Stimulated activated CD4-positive, alpha-beta T cell treated with anti-CD3 and anti-CD28 coated beads, Interleukin-15, amount 100 ng/mL, for 24 hours (primary cell): Measurements from ENCODE around the gene ERCC6L2.
A peak's percentile ranks its signal among the peaks of the same experiment; 100 is the strongest.

Experiments
- DNase-seq: peaks from one replicate; pipeline ENCODE4 v3.0.0-alpha.2; 2020

ERCC6L2 gene

GRCh38 chr9:95981761-95982390 is 106.4 kb downstream of the ERCC6L2 start:
- no peak for DNase-seq

- no peak for DNase-seq
Measured at GRCh38 chr9:95985440-95986055, 110.1 kb downstream of the ERCC6L2 start.

GRCh38 chr9:95989297-95989696 is 113.8 kb downstream of the ERCC6L2 start:
- DNase-seq = no peak

GRCh38 chr9:95991326-95991725 is 115.8 kb downstream of the ERCC6L2 start:
- DNase-seq = no peak

GRCh38 chr9:95992536-95992935 is 117.0 kb downstream of the ERCC6L2 start:
- DNase-seq = no peak

GRCh38 chr9:95993337-95993736 is 117.8 kb downstream of the ERCC6L2 start:
- DNase-seq = peak; percentile 35

GRCh38 chr9:95999390-95999789 is 123.9 kb downstream of the ERCC6L2 start:
- no peak for DNase-seq

- DNase-seq = no peak
Measured at GRCh38 chr9:96004379-96004778, 128.9 kb downstream of the ERCC6L2 start.

GRCh38 chr9:96006296-96006879 is 130.9 kb downstream of the ERCC6L2 start:
- DNase-seq = no peak

- DNase-seq = no peak
Measured at GRCh38 chr9:96006961-96007360, 131.5 kb downstream of the ERCC6L2 start.

- peak; percentile 25 for DNase-seq
Measured at GRCh38 chr9:96008502-96009222, 133.2 kb downstream of the ERCC6L2 start.

GRCh38 chr9:96009223-96009602 is 133.7 kb downstream of the ERCC6L2 start:
- no peak for DNase-seq

GRCh38 chr9:96009690-96010472 is 134.4 kb downstream of the ERCC6L2 start:
- DNase-seq = peak; percentile 56

- DNase-seq = peak; percentile 46
Measured at GRCh38 chr9:96014078-96014477, 138.6 kb downstream of the ERCC6L2 start.

GRCh38 chr9:96015876-96016686 is 140.6 kb downstream of the ERCC6L2 start:
- DNase-seq = peak; percentile 63
